HepG2 (cell line): ENCODE results near the gene SYMPK. TPM values are rescaled to one million over a fixed set of nuclear protein-coding genes. Genes with fewer than 3 reads are reported as not detected.

Experiments used
- AGO2 ChIP-seq: fragments of 200-400 bp; formaldehyde crosslinking; optimal IDR thresholded peaks from 2 replicates; pipeline ENCODE3; 2017; ENCODE audit warnings: mild to moderate bottlenecking, low read depth, low read length, moderate library complexity
- BRF2 ChIP-seq: sonication (generic); formaldehyde crosslinking; IDR thresholded peaks from 2 replicates; pipeline ENCODE4 v1.8.1; 2022; ENCODE audit warnings: mild to moderate bottlenecking, missing genetic modification reagents
- CEBPZ ChIP-seq: IDR thresholded peaks from 2 replicates; pipeline ENCODE4 v1.6.1; 2012; ENCODE audit warnings: low read length, improper control_type of control experiment
- ERF ChIP-seq: IDR thresholded peaks from 2 replicates; pipeline ENCODE4 v1.6.1; 2018; ENCODE audit warnings: missing biosample characterization, missing genetic modification reagents
- EZH2 ChIP-seq: conservative IDR thresholded peaks from 2 replicates; pipeline ENCODE4 v1.6.1; 2012; ENCODE audit warnings: mild to moderate bottlenecking, low read depth, low read length, moderate library complexity
- GTF3A ChIP-seq: sonication (generic); formaldehyde crosslinking; conservative IDR thresholded peaks from 2 replicates; pipeline ENCODE4 v1.4.0; 2020; ENCODE audit warnings: mild to moderate bottlenecking, missing genetic modification reagents
- IKZF4 ChIP-seq: sonication (generic); formaldehyde crosslinking; IDR thresholded peaks from 2 replicates; pipeline ENCODE4 v1.5.1; 2020; ENCODE audit warnings: borderline replicate concordance, mild to moderate bottlenecking, low read depth, missing genetic modification reagents; ENCODE audit errors: not compliant biosample characterization
- ISL2 ChIP-seq: sonication (generic); formaldehyde crosslinking; IDR thresholded peaks from 2 replicates; pipeline ENCODE4 v1.5.0; 2020; ENCODE audit warnings: missing genetic modification reagents
- MTF2 ChIP-seq: sonication (generic); formaldehyde crosslinking; IDR thresholded peaks from 2 replicates; pipeline ENCODE4 v1.5.0; 2020; ENCODE audit warnings: missing genetic modification reagents, borderline replicate concordance
- NAIF1 ChIP-seq: sonication (generic); formaldehyde crosslinking; IDR thresholded peaks from 2 replicates; pipeline ENCODE4 v1.5.0; 2020; ENCODE audit warnings: mild to moderate bottlenecking, missing genetic modification reagents, borderline replicate concordance
- NFYC ChIP-seq: IDR thresholded peaks from 2 replicates; pipeline ENCODE4 v1.6.1; 2016; ENCODE audit warnings: missing genetic modification reagents, missing compliant biosample characterization
- TMF1 ChIP-seq: sonication (generic); formaldehyde crosslinking; IDR thresholded peaks from 2 replicates; pipeline ENCODE4 v1.8.1; 2022; ENCODE audit warnings: low read depth, missing genetic modification reagents
- U2AF2 ChIP-seq: fragments of 200-400 bp; formaldehyde crosslinking; IDR thresholded peaks from 2 replicates; pipeline ENCODE4 v1.6.1; 2017; ENCODE audit warnings: low read depth, mild to moderate bottlenecking, low read length
- ZBTB25 ChIP-seq: IDR thresholded peaks from 2 replicates; pipeline ENCODE4 v1.6.1; 2018; ENCODE audit warnings: missing genetic modification reagents
- ZFP37 ChIP-seq: sonication (generic); formaldehyde crosslinking; IDR thresholded peaks from 2 replicates; pipeline ENCODE4 v1.4.0; 2020; ENCODE audit warnings: missing genetic modification reagents, borderline replicate concordance
- ZFP41 ChIP-seq: sonication (generic); formaldehyde crosslinking; IDR thresholded peaks from 2 replicates; pipeline ENCODE4 v1.4.0; 2020; ENCODE audit warnings: mild to moderate bottlenecking, missing genetic modification reagents, borderline replicate concordance
- ZNF414 ChIP-seq: sonication (generic); formaldehyde crosslinking; IDR thresholded peaks from 2 replicates; pipeline ENCODE4 v1.5.0; 2020; ENCODE audit warnings: missing genetic modification reagents
- ZNF678 ChIP-seq: sonication (generic); formaldehyde crosslinking; IDR thresholded peaks from 2 replicates; pipeline ENCODE4 v1.4.0; 2020; ENCODE audit warnings: mild to moderate bottlenecking, missing genetic modification reagents
- ZNF878 ChIP-seq: sonication (generic); formaldehyde crosslinking; IDR thresholded peaks from 2 replicates; pipeline ENCODE4 v1.8.1; 2023; ENCODE audit warnings: mild to moderate bottlenecking, missing genetic modification reagents, moderate library complexity
- polyA plus RNA-seq, 8 experiments: library from polyadenylated mRNA; depleted of rRNA in 3 of 8; stranded (reverse) in 7 of 8; unstranded in 1 of 8; fragments of >200 nt; fragmentation: Illumina TruSeq in 4 of 8; extraction: Trizol in 4 of 8; gene quantifications; 2 replicates each; pipeline versions ENCODE4 v1.2.1 to v1.2.3, GENCODE V29; 2011 to 2016; ENCODE audit warnings: low read depth in 4 of 8, missing spikeins in 1 of 8, mixed read lengths in 1 of 8; ENCODE audit not compliant: insufficient read depth in 1 of 8
- total RNA-seq, 5 experiments: library from RNA; depleted of rRNA; stranded (reverse); fragments of >200 nt; fragmentation: Illumina TruSeq; extraction: Trizol; gene quantifications; 2 replicates each; pipeline ENCODE4 v1.2.3, GENCODE V29; 2016; ENCODE audit warnings: low read depth in 1 of 5
- TF ChIP-seq, protein P1 (sequence below): sonication (generic); formaldehyde crosslinking; IDR thresholded peaks from 2 replicates; pipeline ENCODE4 v1.5.0; 2020; ENCODE audit warnings: mild to moderate bottlenecking, missing genetic modification reagents

SYMPK gene
- total and polyA plus RNA-seq, 2 of the 13 experiments (the other 11 are each of a cell fraction or from before 2014, with no cell fraction given), result 21.9 to 55.7 TPM

GRCh38 chr19:45792470-45793177 is 70.3 kb downstream of the SYMPK start, which contains the start of gene DMWD (continued):
- TF ChIP-seq ZFP41 (no peak), GTF3A (CRISPR knock-in tag) (no peak), BRF2 (CRISPR knock-in tag) (no peak), EZH2 (no peak), ERF (no peak; the same call in 1 of the 2 replicates), ISL2 (CRISPR knock-in tag) (no peak), NAIF1 (no peak), IKZF4 (CRISPR knock-in tag) (no peak), ZNF414 (no peak), TMF1 (CRISPR knock-in tag) (no peak), MTF2 (CRISPR knock-in tag) (no peak), ZNF678 (CRISPR knock-in tag) (no peak), AGO2 (no peak), U2AF2 (peak; percentile 97), NFYC (CRISPR knock-in tag) (peak; percentile 73), ZNF878 (CRISPR knock-in tag) (no peak), ZBTB25 (CRISPR knock-in tag) (no peak), CEBPZ (no peak), ZFP37 (no peak)
- TF ChIP-seq, protein P1, sequence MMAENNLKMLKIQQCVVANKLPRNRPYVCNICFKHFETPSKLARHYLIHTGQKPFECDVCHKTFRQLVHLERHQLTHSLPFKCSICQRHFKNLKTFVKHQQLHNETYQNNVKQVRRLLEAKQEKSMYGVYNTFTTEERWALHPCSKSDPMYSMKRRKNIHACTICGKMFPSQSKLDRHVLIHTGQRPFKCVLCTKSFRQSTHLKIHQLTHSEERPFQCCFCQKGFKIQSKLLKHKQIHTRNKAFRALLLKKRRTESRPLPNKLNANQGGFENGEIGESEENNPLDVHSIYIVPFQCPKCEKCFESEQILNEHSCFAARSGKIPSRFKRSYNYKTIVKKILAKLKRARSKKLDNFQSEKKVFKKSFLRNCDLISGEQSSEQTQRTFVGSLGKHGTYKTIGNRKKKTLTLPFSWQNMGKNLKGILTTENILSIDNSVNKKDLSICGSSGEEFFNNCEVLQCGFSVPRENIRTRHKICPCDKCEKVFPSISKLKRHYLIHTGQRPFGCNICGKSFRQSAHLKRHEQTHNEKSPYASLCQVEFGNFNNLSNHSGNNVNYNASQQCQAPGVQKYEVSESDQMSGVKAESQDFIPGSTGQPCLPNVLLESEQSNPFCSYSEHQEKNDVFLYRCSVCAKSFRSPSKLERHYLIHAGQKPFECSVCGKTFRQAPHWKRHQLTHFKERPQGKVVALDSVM, result no peak
